PC-3 (cell line): ENCODE data around the gene ARHGAP23. TPM values are rescaled to one million over a fixed set of nuclear protein-coding genes. Genes with fewer than 3 reads are reported as not detected.

Source experiments
- ATAC-seq: fragments of 200-7000 bp; cut with Tn5 transposase; 2 replicates; pipeline ENCODE4 v1.9.1; 2020; ENCODE audit warnings: mild to moderate bottlenecking, moderate library complexity
- BruUV-seq: library from RNA; stranded (reverse); fragments of 400-500 nt; replicated peaks from 2 replicates; lab custom pipeline; 2021; lab: Mats Ljungman, UMichigan
- CTCF ChIA-PET: fragments of 300-600 bp; sonication (Branson Sonifier 250); formaldehyde crosslinking; loops from one replicate; lab custom pipeline; 2022; ENCODE audit warnings: antibody characterized with exemption; lab: Charles Lee
- POLR2A ChIA-PET: fragments of 300-600 bp; sonication (Branson Sonifier 250); formaldehyde crosslinking; loops from one replicate; lab custom pipeline; 2022; ENCODE audit warnings: antibody characterized with exemption; ENCODE audit not compliant: unreplicated experiment; lab: Charles Lee
- DNase-seq: peaks from one replicate; pipeline ENCODE4 v3.0.0-alpha.2; 2015
- H2AFZ ChIP-seq: fragments of 300-600 bp; sonication (generic); 2 replicates; pipeline ENCODE4 v1.6.0; 2016; ENCODE audit warnings: antibody characterized with exemption, low read length
- H3F3A ChIP-seq: fragments of 300-600 bp; sonication (generic); one replicate; pipeline ENCODE4 v1.6.0; 2017; ENCODE audit warnings: antibody characterized with exemption, low read length, control low read depth, mild to moderate bottlenecking; ENCODE audit not compliant: unreplicated experiment
- H3K27ac ChIP-seq: fragments of 300-600 bp; sonication (generic); 2 replicates; pipeline ENCODE4 v1.5.1; 2016; ENCODE audit warnings: mild to moderate bottlenecking, low read length
- H3K27me3 ChIP-seq: fragments of 300-600 bp; sonication (generic); 2 replicates; pipeline ENCODE4 v1.6.1; 2016; ENCODE audit warnings: low read length, mixed read lengths
- H3K36me3 ChIP-seq: fragments of 300-600 bp; sonication (generic); 2 replicates; pipeline ENCODE4 v1.6.1; 2016; ENCODE audit warnings: low read depth, mixed run types, low read length, mixed read lengths
- H3K4me1 ChIP-seq: fragments of 300-600 bp; sonication (generic); 2 replicates; pipeline ENCODE4 v1.5.1; 2016; ENCODE audit warnings: low read length; ENCODE audit not compliant: insufficient read depth
- H3K4me2 ChIP-seq: fragments of 300-600 bp; sonication (generic); 2 replicates; pipeline ENCODE4 v1.6.0; 2016; ENCODE audit warnings: low read length
- H3K4me3 ChIP-seq: fragments of 300-600 bp; sonication (generic); 2 replicates; pipeline ENCODE4 v1.5.1; 2016; ENCODE audit warnings: mild to moderate bottlenecking, low read length, mixed read lengths
- H3K79me2 ChIP-seq: fragments of 300-600 bp; sonication (generic); 2 replicates; pipeline ENCODE4 v1.6.1; 2017; ENCODE audit warnings: low read length, mixed read lengths
- H3K9ac ChIP-seq: fragments of 300-600 bp; sonication (generic); 2 replicates; pipeline ENCODE4 v1.6.0; 2016; ENCODE audit warnings: mild to moderate bottlenecking, low read length
- H3K9me2 ChIP-seq: fragments of 300-600 bp; sonication (generic); replicated peaks from 2 replicates; pipeline ENCODE4 v1.6.1; 2016; ENCODE audit warnings: mixed run types, low read length, mixed read lengths
- H3K9me3 ChIP-seq: fragments of 300-600 bp; sonication (generic); 2 replicates; pipeline ENCODE4 v1.6.1; 2016; ENCODE audit warnings: low read length, mixed read lengths
- H4K20me1 ChIP-seq: fragments of 300-600 bp; sonication (generic); 2 replicates; pipeline ENCODE4 v1.6.1; 2016; ENCODE audit warnings: low read length, mixed read lengths
- EZH2 ChIP-seq: fragments of 300-600 bp; sonication (generic); IDR thresholded peaks from one replicate; pipeline ENCODE4 v1.6.1; 2017; ENCODE audit warnings: antibody characterized with exemption, mild to moderate bottlenecking, low read length; ENCODE audit not compliant: unreplicated experiment
- EZH2phosphoT487 ChIP-seq: fragments of 300-600 bp; sonication (generic); IDR thresholded peaks from 2 replicates; pipeline ENCODE4 v1.6.1; 2018; ENCODE audit warnings: mild to moderate bottlenecking, antibody characterized with exemption, low read length, borderline replicate concordance
- intact Hi-C: fragments of 100-400 bp; cut with micrococcal nuclease; formaldehyde crosslinking; loops from 2 replicates; pipeline ENCODE4 v1.9.0; 2023
- total RNA-seq: library from RNA; depleted of rRNA; stranded (reverse); fragments of >200 nt; gene quantifications from 2 replicates; pipeline ENCODE4 v1.2.3, GENCODE V29; 2014
- TF ChIP-seq, protein P1 (sequence below): fragments of 300-600 bp; sonication (generic); conservative IDR thresholded peaks from 2 replicates; pipeline ENCODE4 v1.5.1; 2017; ENCODE audit warnings: antibody characterized with exemption, low read depth, mild to moderate bottlenecking, low read length

ARHGAP23 gene
- total RNA-seq, 1 experiment from 2014 or later: 9.0 TPM

DNA sequence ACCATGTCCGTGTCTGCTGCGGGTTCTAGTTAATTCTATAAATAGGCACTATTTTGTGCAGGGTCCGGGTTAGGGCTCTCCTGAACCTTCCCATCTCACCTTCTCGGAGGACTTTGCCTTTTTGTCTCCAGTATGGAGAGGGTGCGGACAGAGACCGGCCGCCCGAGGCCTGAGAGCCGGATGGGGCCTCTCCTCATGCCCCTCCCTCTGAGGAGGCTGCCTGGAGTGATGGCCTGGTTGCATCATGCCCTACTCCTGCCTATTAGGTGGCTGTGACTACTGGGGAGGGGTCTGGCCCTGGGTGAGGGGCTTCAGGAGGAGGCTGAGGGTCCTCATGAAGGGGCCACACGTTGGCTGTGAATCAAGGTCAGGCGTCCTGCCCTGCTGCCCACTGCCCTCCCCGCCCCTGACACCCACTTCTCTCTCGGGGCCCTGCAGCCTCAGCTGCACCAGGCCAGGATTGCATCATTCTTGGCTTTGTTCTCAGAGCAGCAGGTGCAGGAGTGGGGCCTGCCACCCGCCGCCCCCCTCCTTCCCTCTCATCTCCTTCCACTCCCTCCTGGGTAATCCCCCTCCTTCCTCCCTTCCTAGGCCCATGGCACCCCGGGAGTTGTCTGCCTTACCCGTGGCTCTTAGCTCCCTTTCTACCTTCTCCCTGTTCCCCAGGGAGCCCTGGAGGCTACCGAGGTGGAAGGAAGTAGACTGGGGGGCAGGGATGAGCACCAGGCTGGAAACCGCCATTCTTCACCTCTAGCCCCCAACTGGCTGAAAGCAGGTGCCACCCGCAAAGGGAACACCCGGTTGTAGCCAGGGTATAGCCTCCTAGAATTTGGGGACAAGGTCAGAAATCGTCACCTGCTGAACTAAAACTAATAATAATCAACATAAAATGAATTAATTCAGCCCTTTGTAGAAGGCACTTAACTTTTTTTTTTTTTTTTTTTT, 12.7 kb upstream of the ARHGAP23 start:
- Histone ChIP-seq H3K4me2 (peak overlapping the region; percentile 62; the same call in 1 of the 2 replicates), H3K9me2 (no peaks in the 10 kb centered on the region), H3K4me1 (0 out of 2 replicates have a peak, but pooled peaks cover 3% of the 10 kb centered on the region), H3K27me3 (peaks cover 11% of the 10 kb centered on the region), H3F3A (no peaks in the 10 kb centered on the region), H3K36me3 (no peaks in the 10 kb centered on the region), H3K79me2 (no peaks in the 10 kb centered on the region), H3K9me3 (no peaks in the 10 kb centered on the region), H3K27ac (no peak overlapping the region), H3K9ac (no peak overlapping the region), H3K4me3 (peak overlapping the region; percentile 51; the same call in 1 of the 2 replicates), H2AFZ (peak overlapping the region; percentile 90), H4K20me1 (no peaks in the 10 kb centered on the region)
- intact Hi-C loops: no loop called here
- TF ChIP-seq, protein P1, sequence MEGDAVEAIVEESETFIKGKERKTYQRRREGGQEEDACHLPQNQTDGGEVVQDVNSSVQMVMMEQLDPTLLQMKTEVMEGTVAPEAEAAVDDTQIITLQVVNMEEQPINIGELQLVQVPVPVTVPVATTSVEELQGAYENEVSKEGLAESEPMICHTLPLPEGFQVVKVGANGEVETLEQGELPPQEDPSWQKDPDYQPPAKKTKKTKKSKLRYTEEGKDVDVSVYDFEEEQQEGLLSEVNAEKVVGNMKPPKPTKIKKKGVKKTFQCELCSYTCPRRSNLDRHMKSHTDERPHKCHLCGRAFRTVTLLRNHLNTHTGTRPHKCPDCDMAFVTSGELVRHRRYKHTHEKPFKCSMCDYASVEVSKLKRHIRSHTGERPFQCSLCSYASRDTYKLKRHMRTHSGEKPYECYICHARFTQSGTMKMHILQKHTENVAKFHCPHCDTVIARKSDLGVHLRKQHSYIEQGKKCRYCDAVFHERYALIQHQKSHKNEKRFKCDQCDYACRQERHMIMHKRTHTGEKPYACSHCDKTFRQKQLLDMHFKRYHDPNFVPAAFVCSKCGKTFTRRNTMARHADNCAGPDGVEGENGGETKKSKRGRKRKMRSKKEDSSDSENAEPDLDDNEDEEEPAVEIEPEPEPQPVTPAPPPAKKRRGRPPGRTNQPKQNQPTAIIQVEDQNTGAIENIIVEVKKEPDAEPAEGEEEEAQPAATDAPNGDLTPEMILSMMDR: no peak
- TF ChIP-seq EZH2: no peak
- CTCF ChIA-PET: interaction anchor here (1.3 to 3.6 kb wide), 2 partner anchors 34 to 66 kb away, joined by 6 to 46 read pairs; no protein-coding TSS in a partner anchor
- POLR2A ChIA-PET: interaction anchor here (0.7 kb wide), 1 partner anchor 33 kb away, joined by 4 read pairs; no protein-coding TSS in a partner anchor
- BruUV-seq: TSS peak; percentile 56
- DNase-seq (peak; percentile 5), ATAC-seq (peak; percentile 79)

DNA sequence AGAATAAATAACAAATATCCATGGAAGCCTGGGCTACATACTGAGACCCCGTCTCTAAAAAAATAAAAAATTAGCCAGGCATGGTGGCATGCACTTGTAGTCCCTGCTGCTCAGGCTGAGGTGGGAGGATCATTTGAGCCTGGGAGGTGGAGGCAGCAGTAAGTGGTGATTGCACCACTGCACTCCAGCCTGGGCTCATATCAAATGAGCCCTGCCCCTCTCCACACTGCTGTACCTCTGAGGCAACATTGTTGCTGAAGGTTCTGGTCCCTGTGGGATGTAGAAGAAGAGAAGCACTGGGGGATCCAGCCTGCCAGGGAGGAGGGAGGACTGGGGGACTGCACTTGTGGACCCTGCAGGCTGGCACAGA, 11.4 kb upstream of the ARHGAP23 start:
- Histone ChIP-seq H4K20me1 (no peaks in the 10 kb centered on the region), H3K9me2 (no peaks in the 10 kb centered on the region), H3K27ac (no peak overlapping the region), H3K4me1 (0 out of 2 replicates have a peak, but pooled peaks cover 3% of the 10 kb centered on the region), H3K36me3 (no peaks in the 10 kb centered on the region), H3K79me2 (no peaks in the 10 kb centered on the region), H3K9ac (no peak overlapping the region), H3K4me2 (no peak overlapping the region), H3K9me3 (no peaks in the 10 kb centered on the region), H3F3A (no peaks in the 10 kb centered on the region), H2AFZ (no peak overlapping the region), H3K4me3 (no peak overlapping the region), H3K27me3 (peaks cover 11% of the 10 kb centered on the region)
- ATAC-seq: no peak
- POLR2A ChIA-PET: no interaction called here
- intact Hi-C loops: no loop called here
- TF ChIP-seq, protein P1: no peak
- TF ChIP-seq EZH2phosphoT487 (no peak), EZH2 (no peak)
- CTCF ChIA-PET: interaction anchor here (0.7 kb wide), 1 partner anchor 68 kb away, joined by 4 read pairs; no protein-coding TSS in a partner anchor
- BruUV-seq: no TSS peak
- no peak for DNase-seq
